NCI-H2081 (cell line): ENCODE data around the gene SUSD4.
A peak's percentile ranks its signal among the peaks of the same experiment; 100 is the strongest.

Experiments
- DNase-seq, 2 experiments: peaks; one replicate each; lab custom pipeline; 2025; lab: John Stamatoyannopoulos, UW

Gene SUSD4

DNA sequence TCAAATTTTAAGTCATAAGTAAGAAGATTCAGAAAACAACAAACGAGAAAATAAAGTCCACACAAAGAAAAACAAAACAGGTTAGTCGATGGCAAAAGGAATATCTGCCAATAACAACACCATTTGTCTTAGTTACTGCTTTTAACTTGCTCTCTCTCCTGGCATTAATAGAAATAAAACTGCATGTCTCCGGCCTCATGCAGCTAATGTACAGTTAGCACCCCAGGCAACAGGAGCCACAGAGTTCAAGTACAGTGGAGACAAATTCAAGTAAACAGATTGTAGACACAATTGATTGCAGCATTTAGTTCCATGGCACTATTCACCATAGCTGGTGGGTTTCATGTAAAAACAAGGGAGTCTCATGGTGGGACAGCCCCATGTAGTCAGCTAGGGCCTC, 33.5 kb downstream of the SUSD4 start:
- DNase-seq, result peak in 1 of 2 experiments; percentile 75

GRCh38 chr1:223329664-223330415, 34.1 kb downstream of the SUSD4 start:
- no peak for DNase-seq

- no peak for DNase-seq
Observed at GRCh38 chr1:223329252-223329651, 34.7 kb downstream of the SUSD4 start.

DNA sequence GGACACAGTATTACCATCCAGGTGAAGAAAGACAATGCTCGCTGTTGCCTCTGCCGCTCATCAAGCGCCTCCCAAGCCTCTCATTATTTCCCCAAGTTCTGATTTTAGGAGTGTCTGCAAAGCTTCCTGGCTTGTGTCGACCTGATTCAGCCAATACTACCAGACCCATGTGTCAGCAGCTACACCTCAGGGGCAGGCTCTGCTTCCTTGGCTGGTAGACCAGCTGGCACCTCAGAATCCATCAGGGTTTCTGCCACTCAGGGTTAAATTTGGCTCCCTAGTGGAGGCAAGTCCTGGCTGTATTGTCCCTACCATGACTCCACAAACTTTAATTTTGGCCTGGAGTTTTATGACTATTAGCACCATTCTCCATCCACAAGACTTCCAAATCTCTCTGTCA, 35.4 kb downstream of the SUSD4 start:
- no peak for DNase-seq

- no peak for DNase-seq
Observed at GRCh38 chr1:223326776-223327175, 37.2 kb downstream of the SUSD4 start.

GRCh38 chr1:223323491-223324484, 40.2 kb downstream of the SUSD4 start:
- no peak for DNase-seq

- DNase-seq, result no peak
Observed at GRCh38 chr1:223322868-223323267, 41.1 kb downstream of the SUSD4 start.

DNA sequence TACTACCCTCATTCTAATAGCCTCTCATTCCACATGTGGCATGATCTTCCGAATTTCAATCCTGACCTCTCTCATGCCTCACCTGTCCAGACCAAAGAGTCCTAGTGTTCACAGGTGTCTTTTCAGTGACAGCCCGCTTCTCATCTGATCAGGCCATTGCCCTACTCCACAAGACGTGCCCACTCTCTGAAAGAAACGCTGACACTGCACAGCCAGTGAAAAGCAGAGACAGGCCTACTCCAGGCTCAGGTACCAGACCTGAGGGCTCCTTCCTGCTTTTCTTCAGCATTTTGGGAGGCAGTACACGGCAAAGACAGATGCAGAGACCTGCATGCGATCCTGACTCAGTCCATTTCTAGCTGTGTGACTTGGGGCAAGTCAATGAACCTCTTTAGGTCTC, 43.0 kb downstream of the SUSD4 start:
- no peak for DNase-seq

DNA sequence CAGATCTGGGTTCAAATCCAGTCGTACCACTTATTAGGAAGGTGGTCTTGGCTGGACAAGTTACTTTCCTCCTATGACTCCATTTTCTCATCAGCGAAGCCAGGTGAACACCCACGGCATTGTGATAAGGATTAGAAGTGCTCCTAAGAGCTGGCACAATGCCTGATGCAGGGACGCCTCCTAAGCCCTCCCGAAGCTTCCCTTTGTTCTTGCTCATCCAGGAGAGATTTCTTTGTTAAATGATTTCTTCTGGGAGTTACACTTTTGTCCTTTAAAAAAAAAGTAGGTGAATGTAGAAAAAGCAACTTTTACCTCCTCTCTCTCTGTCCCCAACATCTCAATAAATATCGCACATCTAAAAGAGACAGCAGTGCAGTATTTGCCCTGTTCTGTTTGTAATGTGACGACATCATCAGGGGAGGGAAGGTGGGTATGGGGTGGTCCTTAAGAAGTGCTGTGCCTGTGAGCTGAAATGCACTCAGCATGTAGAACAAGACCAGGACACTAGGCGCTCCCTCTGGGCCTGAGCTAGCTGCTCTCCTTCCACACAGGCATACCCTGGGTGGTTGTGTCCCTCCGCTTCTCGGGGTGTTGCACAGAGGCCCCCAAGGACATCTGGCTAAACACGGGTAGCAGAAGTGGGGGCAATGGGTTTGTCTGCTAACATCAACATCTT, 43.9 kb downstream of the SUSD4 start:
- peak in 1 of 2 experiments; percentile 28 for DNase-seq

GRCh38 chr1:223319398-223319797, 44.6 kb downstream of the SUSD4 start:
- no peak for DNase-seq

- no peak for DNase-seq
Observed at GRCh38 chr1:223316082-223316481, 47.9 kb downstream of the SUSD4 start.

DNA sequence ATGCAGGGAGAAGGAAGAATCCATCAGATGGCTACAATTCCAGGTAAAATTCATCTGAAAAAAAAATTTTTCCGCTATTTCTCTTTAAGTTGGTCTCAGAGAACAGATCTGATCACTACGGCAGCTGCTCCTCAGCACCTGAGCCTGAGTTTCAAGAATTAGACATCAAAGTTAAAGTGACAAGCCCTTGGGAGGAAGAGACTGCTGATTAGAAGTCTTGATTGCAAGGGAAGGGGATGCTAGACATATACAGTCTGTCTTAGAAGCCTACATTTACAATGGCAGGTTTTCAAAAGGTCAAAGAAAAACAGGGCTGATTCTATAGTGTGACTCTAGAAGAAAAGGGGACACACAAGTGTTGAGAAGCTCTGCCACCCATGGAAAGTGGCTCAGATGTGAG, 48.3 kb downstream of the SUSD4 start:
- no peak for DNase-seq

GRCh38 chr1:223313415-223313754, 50.6 kb downstream of the SUSD4 start:
- DNase-seq, result no peak

DNA sequence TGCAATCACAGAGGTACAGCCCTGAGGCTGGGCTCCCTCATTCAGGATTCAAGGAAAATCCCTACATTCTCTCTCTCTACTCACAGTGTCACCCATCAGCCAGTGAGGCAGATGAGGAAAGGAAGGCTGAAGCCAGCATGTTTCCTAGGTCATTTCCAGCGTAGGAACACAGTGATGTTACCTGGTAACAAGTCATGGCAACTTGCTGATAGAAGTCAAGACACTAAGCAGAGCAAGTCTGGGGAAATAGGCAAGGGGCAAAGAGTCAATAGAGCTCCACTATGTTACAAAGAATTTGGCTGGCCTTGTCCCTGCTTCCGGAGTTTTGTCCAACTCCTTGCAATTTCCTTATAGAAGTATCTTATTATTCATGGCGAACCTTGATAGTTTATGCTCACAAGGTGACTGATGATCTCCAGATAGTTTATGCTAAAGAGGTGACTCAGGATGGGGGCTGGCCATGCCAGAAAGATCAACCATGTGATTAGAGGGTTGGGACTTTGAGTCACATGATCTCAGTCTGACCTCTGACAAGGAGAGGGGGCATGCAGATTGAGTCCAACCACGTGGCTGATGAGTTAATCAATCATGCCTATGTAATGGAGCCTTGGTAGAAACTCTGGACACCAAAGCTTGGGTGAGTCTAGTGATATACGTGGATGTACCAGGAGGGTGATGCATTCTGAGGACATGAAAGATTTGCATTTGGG, 51.1 kb downstream of the SUSD4 start:
- DNase-seq, result no peak

DNA sequence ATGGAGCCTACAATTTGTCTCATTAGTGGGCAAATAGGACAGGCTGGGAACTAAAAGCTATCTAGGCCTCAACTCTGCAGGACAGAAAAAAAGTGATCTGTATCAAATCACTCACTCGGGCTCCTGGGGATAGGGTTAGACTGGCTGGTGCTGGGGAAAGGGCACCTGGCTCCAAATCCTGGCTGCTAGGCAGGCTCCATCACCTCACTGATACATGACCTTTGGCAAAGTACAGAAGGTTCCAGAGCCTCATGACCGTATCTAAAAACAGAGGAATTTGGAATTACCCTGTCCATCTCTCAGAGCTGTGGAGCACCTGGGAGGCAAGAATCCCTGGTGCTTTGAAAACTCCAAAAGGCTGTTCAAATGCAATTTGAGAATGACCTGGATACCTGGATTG, 51.7 kb downstream of the SUSD4 start:
- no peak for DNase-seq

GRCh38 chr1:223311826-223312225, 52.1 kb downstream of the SUSD4 start:
- DNase-seq, result no peak

DNA sequence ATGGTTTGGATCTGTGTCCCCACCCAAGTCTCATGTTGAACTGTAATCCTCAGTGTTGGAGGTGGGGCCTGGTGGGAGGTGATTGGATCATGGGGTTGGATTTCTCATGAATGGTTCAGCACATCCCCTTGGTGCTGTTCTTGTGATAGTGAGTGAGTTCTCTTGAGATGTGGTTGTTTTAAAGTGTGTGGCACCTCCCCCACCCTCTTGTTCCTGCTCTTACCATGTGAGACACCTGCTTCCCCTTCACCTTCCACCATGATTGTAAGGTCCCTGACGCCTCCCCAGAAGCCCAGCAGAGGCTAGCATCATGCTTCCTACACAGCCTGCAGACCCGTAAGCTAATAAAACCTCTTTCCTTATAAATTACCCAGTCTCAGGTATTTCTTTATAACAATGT, 55.8 kb downstream of the SUSD4 start:
- no peak for DNase-seq

GRCh38 chr1:223307544-223307943, 56.4 kb downstream of the SUSD4 start:
- no peak for DNase-seq

- DNase-seq, result no peak
Observed at GRCh38 chr1:223304931-223305330, 59.0 kb downstream of the SUSD4 start.

DNA sequence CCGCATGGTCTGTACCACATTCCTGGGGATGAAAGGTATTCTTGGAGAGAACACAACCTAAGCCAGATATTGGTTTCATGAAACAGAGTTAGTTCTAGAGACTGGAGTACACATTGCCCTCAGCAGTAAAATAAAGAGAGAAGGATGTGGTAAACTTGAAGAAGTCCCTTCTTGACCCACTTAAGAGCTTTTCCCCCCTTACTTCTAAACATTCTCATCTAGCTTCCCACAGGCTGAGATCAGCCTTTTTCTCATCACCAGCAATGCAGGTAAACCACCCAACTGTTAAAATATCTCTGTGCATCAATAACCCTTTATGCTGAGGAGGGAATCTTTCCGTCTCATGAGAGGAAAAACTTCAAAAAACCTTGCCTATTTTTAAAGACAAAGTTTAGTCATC, 62.6 kb downstream of the SUSD4 start:
- no peak for DNase-seq

DNA sequence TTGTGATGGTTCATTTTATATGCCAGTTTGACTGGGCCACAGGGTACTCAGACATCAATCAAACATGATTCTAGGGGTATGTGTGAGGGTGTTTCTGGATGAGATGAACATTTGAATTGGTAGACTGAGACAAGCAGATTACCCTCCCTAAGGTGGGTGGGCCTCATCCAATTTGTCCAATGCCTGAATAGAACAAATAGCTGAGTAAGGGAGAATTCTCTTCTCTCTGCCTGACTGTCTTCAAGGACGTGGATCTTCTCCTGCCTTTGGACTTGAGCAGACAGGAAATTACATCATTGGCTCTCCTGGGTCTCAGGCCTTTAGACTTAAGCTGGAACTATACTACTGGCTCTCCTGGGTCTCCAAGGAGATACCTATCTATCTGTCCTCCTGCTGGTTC, 64.4 kb downstream of the SUSD4 start:
- DNase-seq, result no peak

DNA sequence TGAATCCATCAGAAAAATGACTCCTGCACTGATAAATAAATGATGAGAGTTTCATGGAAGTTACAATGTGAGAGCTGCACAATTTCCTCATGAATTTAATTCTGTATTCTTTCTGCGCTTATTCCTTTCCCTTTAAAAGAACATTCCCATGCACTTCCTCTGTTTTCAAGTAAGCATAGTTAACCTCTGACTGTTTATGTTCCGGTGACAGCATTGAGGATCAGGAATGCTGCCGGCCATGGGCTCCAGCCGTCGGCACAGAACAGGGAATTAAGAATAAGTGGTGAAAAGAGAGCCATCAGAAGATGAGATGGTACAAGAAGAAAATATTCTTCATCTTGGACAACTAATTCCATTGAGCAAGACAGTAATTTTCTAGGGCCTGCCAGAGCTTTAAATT, 65.3 kb downstream of the SUSD4 start:
- DNase-seq, result no peak
